ENCODE results near the gene ACADSB.

DNA sequence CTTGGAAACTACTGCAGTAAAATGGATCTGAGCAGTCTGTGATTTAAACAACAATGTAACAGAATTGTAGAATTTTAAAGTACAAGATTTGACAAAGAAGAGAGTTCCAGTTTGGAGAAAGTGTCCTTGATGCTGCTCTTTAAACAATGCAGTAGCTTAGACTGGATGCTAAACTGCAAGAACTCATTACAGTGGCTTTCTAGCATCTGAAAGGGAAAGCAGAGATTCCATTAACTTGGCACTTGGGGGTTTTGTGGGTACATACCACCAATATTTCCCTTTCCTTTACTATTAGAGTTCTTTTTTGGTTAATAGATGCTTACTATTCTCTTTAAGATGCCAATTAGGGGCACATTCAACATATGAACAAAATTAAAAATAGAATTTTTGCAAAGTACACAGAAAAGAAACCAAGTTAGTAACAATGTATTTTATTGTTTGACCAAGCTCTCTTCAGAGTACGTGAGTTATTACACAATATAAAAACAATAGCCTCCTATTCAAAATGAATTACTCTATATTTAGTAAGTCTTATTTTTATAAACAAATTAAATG, 16.7 kb upstream of the ACADSB start:
- no peak for TF ChIP-seq POLR2AphosphoS5 (IDR thresholded peaks at IDR 0.05; ENCODE audit: low read depth, low read length)
- TF ChIP-seq, protein P1, sequence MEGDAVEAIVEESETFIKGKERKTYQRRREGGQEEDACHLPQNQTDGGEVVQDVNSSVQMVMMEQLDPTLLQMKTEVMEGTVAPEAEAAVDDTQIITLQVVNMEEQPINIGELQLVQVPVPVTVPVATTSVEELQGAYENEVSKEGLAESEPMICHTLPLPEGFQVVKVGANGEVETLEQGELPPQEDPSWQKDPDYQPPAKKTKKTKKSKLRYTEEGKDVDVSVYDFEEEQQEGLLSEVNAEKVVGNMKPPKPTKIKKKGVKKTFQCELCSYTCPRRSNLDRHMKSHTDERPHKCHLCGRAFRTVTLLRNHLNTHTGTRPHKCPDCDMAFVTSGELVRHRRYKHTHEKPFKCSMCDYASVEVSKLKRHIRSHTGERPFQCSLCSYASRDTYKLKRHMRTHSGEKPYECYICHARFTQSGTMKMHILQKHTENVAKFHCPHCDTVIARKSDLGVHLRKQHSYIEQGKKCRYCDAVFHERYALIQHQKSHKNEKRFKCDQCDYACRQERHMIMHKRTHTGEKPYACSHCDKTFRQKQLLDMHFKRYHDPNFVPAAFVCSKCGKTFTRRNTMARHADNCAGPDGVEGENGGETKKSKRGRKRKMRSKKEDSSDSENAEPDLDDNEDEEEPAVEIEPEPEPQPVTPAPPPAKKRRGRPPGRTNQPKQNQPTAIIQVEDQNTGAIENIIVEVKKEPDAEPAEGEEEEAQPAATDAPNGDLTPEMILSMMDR (IDR thresholded peaks at IDR 0.05): no peak

Data from SK-N-SH (cell line).